Measurements from ENCODE around the gene DTHD1.

The DTHD1 gene

DNA sequence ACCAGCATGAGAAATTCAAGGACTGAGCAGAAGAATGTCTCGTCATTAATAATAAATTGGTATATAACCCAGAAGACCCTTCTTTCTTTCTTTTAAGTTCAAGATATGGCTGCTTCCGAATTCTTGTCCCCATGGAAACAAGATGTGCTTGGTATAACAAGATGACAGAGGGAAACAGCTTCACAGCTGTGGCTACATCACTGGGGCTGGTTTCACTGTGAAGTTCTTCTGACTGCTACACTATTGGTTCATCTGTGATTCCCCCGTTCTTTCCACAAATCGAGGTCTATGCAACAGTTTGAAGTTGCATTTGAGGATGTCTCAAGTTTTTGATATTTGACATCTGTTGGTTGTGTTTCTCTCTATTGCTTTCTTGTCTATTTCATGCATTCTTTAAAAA lies 12.3 kb upstream of the DTHD1 start:
- no peak for TF ChIP-seq CTCF (IDR thresholded peaks at IDR 0.05; ENCODE audit: insufficient read depth, low read length, missing control alignments)
- DNase-seq (ENCODE audit: low read depth, low spot score): no peak
- ChIA-PET POLR2A (no interaction called here), CTCF (no interaction called here)
- no peak overlapping the region for H3K4me3 ChIP-seq (ENCODE audit: low read depth, low read length)

- no peak for DNase-seq (ENCODE audit: low read depth, low spot score)
- no peak for TF ChIP-seq CTCF (IDR thresholded peaks at IDR 0.05; ENCODE audit: insufficient read depth, low read length, missing control alignments)
- ChIA-PET CTCF (no interaction called here), POLR2A (no interaction called here)
- no peak overlapping the region for H3K4me3 ChIP-seq (ENCODE audit: low read depth, low read length)
Measured at GRCh38 chr4:36269533-36270173, 11.8 kb upstream of the DTHD1 start.

DNA sequence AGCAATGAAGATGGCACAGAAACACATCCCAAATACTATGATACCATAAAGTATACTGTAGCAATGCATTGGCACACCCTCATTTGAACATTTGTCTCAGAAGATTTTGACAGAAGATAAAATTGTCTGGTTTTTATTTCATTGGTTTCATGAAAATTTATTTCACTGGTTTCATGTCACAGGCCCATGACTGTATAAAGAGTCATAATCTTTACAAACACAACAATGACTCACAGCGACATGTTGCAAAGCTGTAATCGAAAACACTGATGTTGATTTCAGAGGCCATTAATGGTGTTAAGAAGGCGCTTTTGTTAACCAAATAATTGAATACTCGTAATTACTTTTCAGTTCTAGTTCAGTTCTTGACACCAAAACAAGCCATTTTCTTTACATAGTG lies 8.1 kb upstream of the DTHD1 start:
- no peak overlapping the region for H3K4me3 ChIP-seq (ENCODE audit: low read depth, low read length)
- CTCF ChIA-PET: no interaction called here
- TF ChIP-seq CTCF (IDR thresholded peaks at IDR 0.05; ENCODE audit: insufficient read depth, low read length, missing control alignments): no peak
- no peak for DNase-seq (ENCODE audit: low read depth, low spot score)
- POLR2A ChIA-PET: no interaction called here

- ChIA-PET CTCF (no interaction called here), POLR2A (no interaction called here)
- H3K4me3 ChIP-seq (ENCODE audit: low read depth, low read length): no peak overlapping the region
- DNase-seq (ENCODE audit: low read depth, low spot score): no peak
- TF ChIP-seq CTCF (IDR thresholded peaks at IDR 0.05; ENCODE audit: insufficient read depth, low read length, missing control alignments): no peak
Measured at GRCh38 chr4:36274158-36274557, 7.3 kb upstream of the DTHD1 start.

- no peak for TF ChIP-seq CTCF (IDR thresholded peaks at IDR 0.05; ENCODE audit: insufficient read depth, low read length, missing control alignments)
- DNase-seq (ENCODE audit: low read depth, low spot score): no peak
- no peak overlapping the region for H3K4me3 ChIP-seq (ENCODE audit: low read depth, low read length)
- POLR2A ChIA-PET: no interaction called here
- CTCF ChIA-PET: no interaction called here
Measured at GRCh38 chr4:36277533-36277932, 3.9 kb upstream of the DTHD1 start.

DNA sequence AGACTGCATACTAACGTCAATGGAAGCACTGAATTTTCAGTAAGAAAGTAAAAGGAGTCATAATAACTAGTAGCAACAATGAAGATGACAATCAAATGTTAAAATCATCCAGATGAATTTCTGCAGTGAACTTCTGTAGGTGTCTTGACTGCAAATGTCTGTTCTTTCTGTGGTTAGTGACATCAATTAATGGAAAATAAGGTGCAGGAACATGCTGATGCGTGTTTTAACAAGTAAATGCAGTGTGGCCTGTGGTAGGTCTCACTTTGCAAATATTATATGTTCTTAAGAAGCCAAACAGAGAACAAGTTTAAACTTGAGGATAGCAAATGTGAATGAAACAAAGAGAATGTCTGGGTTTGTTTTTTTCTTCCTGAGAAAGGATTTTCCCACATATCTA lies 2.6 kb upstream of the DTHD1 start:
- CTCF ChIA-PET: no interaction called here
- TF ChIP-seq CTCF (IDR thresholded peaks at IDR 0.05; ENCODE audit: insufficient read depth, low read length, missing control alignments): no peak
- no peak overlapping the region for H3K4me3 ChIP-seq (ENCODE audit: low read depth, low read length)
- POLR2A ChIA-PET: no interaction called here
- no peak for DNase-seq (ENCODE audit: low read depth, low spot score)
